ENCODE data around the gene LGR6.

DNA sequence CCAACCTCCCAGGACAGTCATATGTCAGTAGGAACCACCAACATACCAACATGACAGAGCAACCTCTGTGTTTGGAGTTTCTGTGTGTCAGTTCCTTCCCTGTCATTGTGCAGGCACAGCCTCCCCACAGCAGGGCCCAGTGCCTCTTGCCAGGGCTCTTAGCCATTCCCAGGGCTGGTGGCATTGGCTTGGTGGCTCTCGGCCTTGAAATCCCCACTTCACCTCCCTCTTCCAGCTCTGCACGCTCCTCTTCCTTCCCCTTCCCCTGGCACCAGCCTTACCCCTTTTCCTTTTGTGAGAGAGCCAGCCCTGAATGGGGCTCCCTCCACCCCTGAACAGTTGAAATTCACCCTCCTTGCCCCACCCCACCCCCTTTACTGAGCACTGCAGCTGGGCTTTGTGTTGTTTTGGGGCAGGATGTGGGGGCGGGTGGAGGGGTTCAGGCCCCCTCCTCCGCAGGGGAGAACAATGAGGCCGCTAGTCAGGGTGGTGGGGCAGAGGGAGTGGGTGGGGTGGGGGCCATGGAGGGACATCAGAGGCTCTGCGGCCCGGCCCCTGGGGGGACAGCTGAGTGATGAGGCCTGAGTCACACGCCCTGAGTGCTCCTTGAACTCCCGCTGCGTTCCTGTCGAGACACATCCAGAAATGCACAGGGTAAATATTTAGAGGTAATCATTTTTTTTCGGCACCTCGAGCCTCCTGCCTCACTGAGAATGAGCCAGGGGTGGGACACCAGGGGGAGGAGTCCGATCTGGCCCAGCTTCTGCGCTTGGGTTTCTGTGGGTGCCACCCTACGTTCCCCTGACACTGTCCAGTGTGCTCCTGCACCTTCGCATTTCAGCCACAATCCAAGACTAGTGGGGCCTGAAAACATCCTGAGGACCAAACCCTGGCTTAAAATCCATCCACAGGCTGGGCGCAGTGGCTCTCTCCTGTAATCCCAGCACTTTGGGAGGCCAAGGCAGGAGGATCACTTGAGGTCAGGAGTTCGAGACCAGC is 28.6 kb downstream of the LGR6 start:
- TF ChIP-seq CTCF (conservative IDR thresholded peaks at IDR 0.05; ENCODE audit: low read depth, low read length) (no peak), EZH2 (IDR thresholded peaks at IDR 0.05; ENCODE audit: low read length, unreplicated experiment) (no peak)

All from PC-3 (cell line).